Mesodermal cell (in vitro differentiated cells): ENCODE measurements around the gene IGF1R.

Source experiments
- H3K27ac ChIP-seq: 2 replicates; pipeline ENCODE4 v1.7.0; 2013; ENCODE audit warnings: mild to moderate bottlenecking, low read depth, low read length, moderate library complexity; ENCODE audit not compliant: severe bottlenecking
- H3K36me3 ChIP-seq: 2 replicates; pipeline ENCODE4 v1.7.1; 2013; ENCODE audit warnings: mild to moderate bottlenecking, low read length, moderate library complexity; ENCODE audit not compliant: control insufficient read depth, insufficient read depth
- H3K4me1 ChIP-seq: one replicate; pipeline ENCODE4 v1.7.1; 2013; ENCODE audit warnings: mild to moderate bottlenecking, low read length; ENCODE audit not compliant: insufficient read depth, control insufficient read depth, poor library complexity, severe bottlenecking
- H3K4me3 ChIP-seq: 2 replicates; pipeline ENCODE4 v1.7.0; 2013; ENCODE audit warnings: low read length, control low read depth, mild to moderate bottlenecking; ENCODE audit not compliant: insufficient read depth, poor library complexity, severe bottlenecking; ENCODE audit errors: extremely low read depth
- H3K9me3 ChIP-seq: 2 replicates; pipeline ENCODE4 v1.7.1; 2013; ENCODE audit warnings: mild to moderate bottlenecking, low read length, moderate library complexity; ENCODE audit not compliant: control insufficient read depth
- WGBS, 2 experiments: methylation state at CpG; one replicate each; pipeline ENCODE4 v1.1.5; 2013; ENCODE audit warnings: missing lambda C conversion rate in 2 of 2; ENCODE audit not compliant: insufficient coverage in 2 of 2; 5-methylcytosine and 5-hydroxymethylcytosine counted together

Gene IGF1R

DNA sequence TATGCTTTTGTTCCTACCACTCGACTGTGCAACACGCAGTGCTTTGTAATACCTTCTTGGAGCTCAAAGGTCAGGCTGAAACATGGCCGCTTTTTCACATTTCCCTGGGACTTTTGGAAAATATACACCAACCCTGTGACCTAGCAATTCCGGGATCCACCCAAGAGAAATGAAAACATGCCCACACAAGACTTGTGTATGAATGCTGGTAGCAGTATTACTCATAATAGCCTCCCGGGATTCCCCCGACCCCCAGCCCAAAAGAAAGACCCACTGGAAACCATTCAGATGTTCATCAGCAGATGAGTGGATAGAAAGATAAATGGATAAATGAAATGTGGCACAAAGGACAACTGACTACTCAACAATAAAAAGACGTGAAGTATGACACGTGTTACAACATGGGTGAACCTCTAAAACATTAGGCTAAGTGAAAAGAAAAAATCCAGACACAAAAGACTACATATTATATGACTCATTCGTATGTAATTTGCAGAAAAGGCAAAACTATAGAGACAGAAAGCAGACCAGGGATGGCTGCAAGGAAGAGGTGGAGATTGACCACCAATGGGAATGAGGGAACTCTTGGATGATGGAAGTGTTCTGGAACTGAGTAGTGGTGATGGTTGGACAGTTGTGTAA, 255.2 kb downstream of the IGF1R start:
- H3K27ac ChIP-seq = peak overlapping the region; percentile 87
- peaks cover 56% of the 10 kb centered on the region for H3K36me3 ChIP-seq
- peaks cover 76% of the 10 kb centered on the region for H3K4me1 ChIP-seq
- 90 to 97% methylated on average over 3 to 8 of the region's 9 CpGs for WGBS, 2 experiments
- no peaks in the 10 kb centered on the region for H3K9me3 ChIP-seq
- H3K4me3 ChIP-seq = no peak overlapping the region

DNA sequence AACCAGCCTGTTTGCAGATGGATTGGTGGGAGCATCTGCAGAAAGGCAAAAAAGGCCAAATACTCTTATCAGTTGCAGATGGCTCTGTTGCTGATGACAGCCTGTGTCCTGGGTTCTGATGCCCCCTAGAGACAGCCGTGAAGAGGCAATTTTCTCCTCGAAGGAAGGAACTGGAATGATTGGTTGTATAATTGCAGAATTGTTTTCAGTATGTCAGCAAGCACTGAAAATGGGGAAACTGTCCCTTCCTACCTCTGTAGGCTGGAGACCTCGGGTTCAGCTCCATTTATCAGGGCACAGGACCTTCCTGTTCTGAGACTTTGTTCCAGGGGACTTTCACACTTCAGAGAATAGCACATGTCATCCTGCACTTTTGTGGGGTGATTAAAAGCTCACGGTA, 256.2 kb downstream of the IGF1R start:
- Histone ChIP-seq H3K36me3 (peaks cover 62% of the 10 kb centered on the region), H3K27ac (peak overlapping the region; percentile 39), H3K9me3 (no peaks in the 10 kb centered on the region), H3K4me3 (no peak overlapping the region), H3K4me1 (peaks cover 67% of the 10 kb centered on the region)
- WGBS, 2 experiments = 18 to 67% methylated on average over 1 to 3 of the region's 4 CpGs

DNA sequence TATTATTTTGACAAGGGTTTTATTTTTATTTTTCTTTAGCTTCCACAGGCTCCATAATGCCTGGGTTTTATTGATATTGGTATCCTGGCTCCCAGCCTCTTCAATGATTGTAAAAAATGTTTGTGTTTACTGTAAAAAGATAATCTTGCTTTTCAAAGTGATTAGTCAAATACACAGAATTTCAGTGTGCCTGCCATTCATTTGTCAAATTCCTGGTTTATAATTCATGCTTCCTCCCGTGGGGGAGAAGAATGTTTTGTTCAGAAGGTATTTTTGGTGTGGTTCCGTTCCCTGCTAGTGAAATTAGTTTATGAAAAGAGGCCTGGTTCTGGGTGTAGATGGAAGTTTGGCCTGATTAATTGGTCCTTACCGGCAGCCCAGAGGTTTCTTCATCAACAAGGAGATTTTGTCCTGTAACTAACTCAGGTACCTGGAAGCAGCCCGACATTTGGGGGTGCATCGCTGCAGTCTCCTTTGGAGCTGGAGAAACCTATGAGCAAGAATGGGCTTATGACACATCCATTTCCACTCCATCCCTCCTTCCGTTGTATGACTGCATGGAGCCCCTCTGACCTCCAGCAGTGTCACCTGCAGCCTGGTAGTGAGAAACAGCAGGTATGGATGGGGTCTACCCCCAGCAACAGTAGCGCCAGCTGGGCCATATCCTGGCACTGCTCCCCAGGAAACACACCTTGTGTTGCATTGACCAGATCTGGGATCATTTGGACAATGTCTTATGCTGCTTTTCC, 257.8 kb downstream of the IGF1R start:
- WGBS, 2 experiments = 79 to 84% methylated on average over 3 to 5 of the region's 7 CpGs
- no peaks in the 10 kb centered on the region for H3K9me3 ChIP-seq
- H3K4me1 ChIP-seq = peaks cover 57% of the 10 kb centered on the region
- no peak overlapping the region for H3K4me3 ChIP-seq
- H3K36me3 ChIP-seq = peaks cover 78% of the 10 kb centered on the region
- H3K27ac ChIP-seq = peak overlapping the region; percentile 30

DNA sequence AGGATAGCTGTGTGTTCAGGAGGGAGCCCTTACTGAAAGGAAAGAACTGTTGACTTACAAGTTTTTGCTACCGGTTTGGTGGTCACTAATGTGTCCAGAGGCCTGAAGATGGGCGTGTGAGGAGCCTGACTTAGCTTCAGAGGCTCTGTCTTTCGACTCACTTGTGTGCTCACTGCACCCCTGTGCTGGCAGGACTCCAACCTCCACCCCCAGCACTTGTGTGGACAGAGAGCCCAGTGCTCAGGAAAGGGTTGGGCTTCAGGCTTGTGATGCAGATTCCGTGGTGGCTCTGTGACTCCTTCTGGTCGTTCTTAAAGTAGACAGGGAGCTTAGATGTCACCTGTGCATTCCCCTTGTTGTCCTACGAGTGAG, 258.4 kb downstream of the IGF1R start:
- Histone ChIP-seq H3K9me3 (no peaks in the 10 kb centered on the region), H3K4me1 (peaks cover 54% of the 10 kb centered on the region), H3K27ac (no peak overlapping the region), H3K4me3 (no peak overlapping the region), H3K36me3 (peaks cover 79% of the 10 kb centered on the region)
- 71 to 87% methylated on average over 6 of the region's 6 CpGs for WGBS, 2 experiments

DNA sequence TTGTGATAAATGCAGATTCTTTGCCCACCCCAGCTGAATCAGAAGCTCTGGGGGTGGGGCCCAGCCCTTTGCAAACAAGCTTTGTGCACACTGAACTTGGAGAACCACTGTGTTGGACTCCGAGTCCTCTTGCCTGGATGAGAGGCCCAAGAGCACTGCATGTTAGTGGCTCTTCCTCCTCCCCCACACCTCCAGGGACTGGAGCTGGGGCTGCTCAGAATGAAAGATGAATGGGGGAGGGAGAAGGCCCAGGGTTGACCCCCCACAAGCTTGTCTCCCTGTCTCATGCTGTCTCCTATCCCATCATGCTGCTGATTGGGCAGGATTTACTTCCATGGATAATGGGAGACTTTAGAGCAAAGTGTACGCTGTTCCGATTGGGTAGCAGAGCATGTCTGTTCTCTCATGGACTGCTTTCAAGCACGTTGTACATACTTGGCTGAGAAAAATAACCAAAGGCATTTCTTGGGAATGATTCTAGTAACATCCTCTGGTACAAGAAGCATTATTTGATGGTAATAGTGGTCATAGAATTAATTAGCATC, 259.7 kb downstream of the IGF1R start:
- Histone ChIP-seq H3K27ac (no peak overlapping the region), H3K9me3 (no peaks in the 10 kb centered on the region), H3K36me3 (peaks cover 80% of the 10 kb centered on the region), H3K4me3 (no peak overlapping the region), H3K4me1 (peaks cover 50% of the 10 kb centered on the region)
- 95 to 97% methylated on average over 3 of the region's 4 CpGs for WGBS, 2 experiments

DNA sequence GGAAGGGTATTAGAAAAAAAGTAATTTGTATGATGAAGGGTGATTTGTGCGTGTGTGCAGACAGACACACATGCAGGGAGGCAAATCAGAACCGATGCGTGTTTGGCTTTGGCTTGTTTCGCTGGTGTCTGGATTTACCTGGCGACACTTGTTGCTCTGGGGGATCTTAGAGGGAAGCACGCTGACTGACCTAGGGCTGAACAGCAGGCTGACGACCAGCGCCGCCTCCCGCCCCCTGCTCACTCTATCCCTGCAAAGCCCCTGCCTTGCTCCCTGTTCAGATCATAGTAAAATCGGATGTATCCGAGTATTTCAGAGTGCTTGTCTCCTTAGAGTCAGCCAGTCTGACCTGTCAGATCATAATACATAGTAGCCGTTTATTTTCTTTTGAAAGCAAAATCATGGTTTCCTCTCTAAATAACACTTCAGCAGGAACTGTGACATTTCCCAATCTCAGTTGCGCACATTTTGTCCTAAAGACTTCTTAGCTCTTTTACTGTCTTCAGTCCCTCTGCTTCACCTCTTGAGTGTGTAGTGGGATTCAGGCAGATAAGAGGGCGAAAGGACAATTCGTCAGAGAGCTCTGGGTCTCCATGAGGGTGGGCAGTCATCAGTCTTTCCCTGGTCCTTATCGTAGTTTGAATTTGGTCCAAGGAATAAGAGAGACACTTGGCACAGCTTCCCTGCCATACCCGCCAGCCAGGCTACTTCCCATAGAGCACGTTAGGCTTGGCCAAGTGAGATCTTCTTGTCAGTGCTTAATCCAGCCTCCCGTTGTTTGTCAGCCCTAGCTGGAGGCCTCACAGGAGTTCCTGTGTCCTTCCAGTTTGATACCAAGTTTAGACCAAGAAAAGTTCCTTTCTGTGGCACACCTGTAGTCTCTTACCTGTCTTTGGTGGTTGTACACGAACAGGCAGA, 261.9 kb downstream of the IGF1R start:
- peaks cover 84% of the 10 kb centered on the region for H3K36me3 ChIP-seq
- no peak overlapping the region for H3K4me3 ChIP-seq
- WGBS, 2 experiments = 97 to 99% methylated on average over 19 to 20 of the region's 21 CpGs
- H3K27ac ChIP-seq = no peak overlapping the region
- H3K9me3 ChIP-seq = no peaks in the 10 kb centered on the region
- peaks cover 50% of the 10 kb centered on the region for H3K4me1 ChIP-seq

DNA sequence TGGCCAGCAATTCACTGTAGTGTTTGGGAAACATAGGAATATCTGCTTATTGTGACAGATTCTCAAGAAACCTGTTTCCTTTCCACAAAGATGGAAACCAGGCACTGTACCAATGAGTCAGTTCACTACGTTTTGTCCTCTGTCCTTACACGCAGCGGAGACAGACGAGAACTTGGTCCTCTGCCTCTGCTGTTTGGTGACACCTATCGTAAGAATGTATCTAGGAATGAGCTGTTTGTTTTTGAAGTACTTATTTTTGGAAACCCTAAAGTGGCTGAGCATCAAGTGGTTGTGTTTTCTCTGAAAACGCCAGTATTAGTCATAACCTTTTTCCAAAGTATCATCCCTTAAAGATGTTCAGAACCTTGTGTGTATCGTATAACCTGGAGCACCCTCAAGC, 266.3 kb downstream of the IGF1R start:
- H3K36me3 ChIP-seq = peaks cover 95% of the 10 kb centered on the region
- peak overlapping the region; percentile 74 for H3K27ac ChIP-seq
- no peak overlapping the region for H3K4me3 ChIP-seq
- 83 to 93% methylated on average over 6 of the region's 7 CpGs for WGBS, 2 experiments
- H3K9me3 ChIP-seq = no peaks in the 10 kb centered on the region
- H3K4me1 ChIP-seq = peaks cover 36% of the 10 kb centered on the region

DNA sequence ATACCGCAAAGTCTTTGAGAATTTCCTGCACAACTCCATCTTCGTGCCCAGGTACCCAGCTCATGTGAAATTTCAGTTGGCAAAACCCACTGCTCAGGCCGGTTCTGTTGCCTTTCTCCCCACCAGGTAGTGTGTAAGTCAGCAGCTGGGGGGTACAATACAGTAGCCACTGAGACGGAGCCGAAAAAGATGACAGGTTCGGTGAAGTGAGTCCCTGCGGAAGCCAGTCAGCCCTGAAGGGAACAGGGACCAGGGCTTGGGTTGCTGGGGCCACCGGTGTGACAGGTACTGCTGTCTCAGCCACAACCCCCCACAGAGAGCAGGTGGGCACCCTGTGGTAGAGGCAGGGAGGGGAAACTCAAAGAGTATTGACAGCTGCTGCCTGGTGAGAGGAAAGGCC, 268.5 kb downstream of the IGF1R start:
- peaks cover 39% of the 10 kb centered on the region for H3K4me1 ChIP-seq
- H3K4me3 ChIP-seq = no peak overlapping the region
- no peaks in the 10 kb centered on the region for H3K9me3 ChIP-seq
- H3K27ac ChIP-seq = no peak overlapping the region
- WGBS, 2 experiments = 96 to 100% methylated on average over 3 to 5 of the region's 8 CpGs
- H3K36me3 ChIP-seq = peaks cover 93% of the 10 kb centered on the region

DNA sequence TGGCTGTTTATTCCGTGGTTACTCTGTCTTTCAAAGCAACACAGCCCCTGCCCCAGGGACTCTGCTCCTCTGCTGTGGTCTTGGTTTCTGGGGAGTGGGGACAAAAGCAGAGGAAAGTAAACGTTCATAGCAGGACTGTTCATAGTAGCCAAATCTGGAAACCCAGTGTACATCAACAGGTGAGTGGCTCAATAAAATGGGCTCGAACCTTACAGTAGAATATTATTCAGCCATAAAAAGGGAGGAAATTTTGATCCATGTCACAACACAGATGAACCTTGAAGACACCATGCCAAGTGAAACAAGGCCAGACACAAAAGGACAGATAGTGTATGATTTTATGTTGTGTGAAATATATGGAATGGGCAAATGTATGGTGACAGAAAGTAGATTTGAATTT, 269.1 kb downstream of the IGF1R start:
- WGBS, 2 experiments = 83 to 100% methylated on average over 1 to 2 of the region's 3 CpGs
- Histone ChIP-seq H3K36me3 (peaks cover 93% of the 10 kb centered on the region), H3K9me3 (no peaks in the 10 kb centered on the region)

DNA sequence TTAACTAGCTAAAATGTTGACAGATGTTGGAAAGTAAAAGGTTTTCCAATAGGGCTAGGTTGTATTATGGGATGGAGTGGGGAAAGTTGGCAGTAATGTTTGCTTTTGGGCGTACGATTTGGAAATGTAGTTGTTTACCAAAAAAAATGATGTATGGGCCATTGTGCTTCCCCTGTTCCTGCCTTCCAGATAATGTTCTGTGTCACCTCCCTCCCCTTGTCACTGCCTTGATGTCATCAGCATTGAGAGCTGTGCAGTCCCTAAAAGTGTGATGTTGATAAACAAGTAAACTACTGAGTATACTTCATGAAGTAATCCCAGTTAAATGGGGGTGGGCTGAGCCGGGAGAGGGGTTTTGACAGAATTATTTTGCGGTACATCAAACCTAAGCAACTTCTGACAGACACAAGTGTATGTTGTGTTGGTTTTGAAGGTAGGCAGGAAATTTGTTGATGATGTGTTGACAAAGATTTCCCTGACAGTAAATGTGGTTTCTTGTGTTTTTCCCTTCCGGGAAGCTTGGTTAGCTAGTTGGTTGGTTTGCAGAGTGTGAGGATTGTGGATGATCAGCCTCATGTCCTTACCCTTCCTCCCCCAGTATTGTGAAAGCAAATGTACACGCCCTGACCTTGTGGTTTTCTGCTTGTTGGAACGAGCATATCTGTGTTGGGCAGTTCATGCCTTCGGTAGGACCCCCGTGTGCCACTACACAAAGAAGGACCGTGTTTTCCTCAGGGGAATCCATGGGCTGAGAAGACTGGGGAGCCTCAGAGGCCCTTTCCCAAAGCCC, 271.9 kb downstream of the IGF1R start:
- Histone ChIP-seq H3K36me3 (peaks cover 95% of the 10 kb centered on the region), H3K4me3 (no peak overlapping the region), H3K27ac (no peak overlapping the region), H3K4me1 (peaks cover 13% of the 10 kb centered on the region), H3K9me3 (no peaks in the 10 kb centered on the region)
- WGBS, 2 experiments = 94 to 100% methylated on average over 1 to 8 of the region's 10 CpGs

More for the DNA sequence above, 269.1 kb downstream of the IGF1R start:
- Histone ChIP-seq H3K4me1 (peaks cover 39% of the 10 kb centered on the region), H3K4me3 (no peak overlapping the region), H3K27ac (no peak overlapping the region)
